ENCODE measurements around the gene PRSS21. TPM values are rescaled to one million over a fixed set of nuclear protein-coding genes. Genes with fewer than 3 reads are reported as not detected.
A peak's percentile ranks its signal among the peaks of the same experiment; 100 is the strongest.

Gene PRSS21
- polyA plus RNA-seq, 3 donors, result 2.1 to 9.0 (median 3.1) TPM

- no peak for TF ChIP-seq CTCF (IDR thresholded peaks at IDR 0.05)
- H3K4me1 Mint-ChIP-seq, result peaks cover 43% of the 10 kb centered on the region
- peaks cover 55 to 68% of the 10 kb centered on the region in 2 donors for H3K36me3 Mint-ChIP-seq
- peaks cover 32 to 37% of the 10 kb centered on the region in 2 donors for H3K4me1 ChIP-seq (ENCODE audit: control insufficient read depth in 1 of 2, insufficient read depth in 2 of 2, low read length in 2 of 2)
- H3K9me3 Mint-ChIP-seq, result peaks cover 0 to 3% (median 0%) of the 10 kb centered on the region in 7 donors
- H3K27ac Mint-ChIP-seq, result peak overlapping the region in 5 of 7 donors; percentile 58 to 86 (median 77)
- no peak overlapping the region for H3K4me2 ChIP-seq (replicated peaks; ENCODE audit: extremely low read depth, low read length, poor library complexity, severe bottlenecking)
- H3K27me3 Mint-ChIP-seq (ENCODE audit: low read depth in 3 of 3), result peaks cover 0 to 3% (median 3%) of the 10 kb centered on the region in 3 donors
- peaks cover 49 to 57% of the 10 kb centered on the region in 2 donors for H3K36me3 ChIP-seq (replicated peaks in 1 of 2; ENCODE audit: control insufficient read depth in 1 of 2, insufficient read depth in 2 of 2, low read length in 2 of 2)
- no peaks in the 10 kb centered on the region for H3K9me3 ChIP-seq (replicated peaks in 1 of 2; ENCODE audit: control insufficient read depth in 1 of 2, insufficient read depth in 1 of 2, low read length in 2 of 2)
- no peak overlapping the region for H3K9ac ChIP-seq (ENCODE audit: insufficient read depth, low read length, poor library complexity, severe bottlenecking)
- H3K27ac ChIP-seq (ENCODE audit: low read depth in 1 of 2, low read length in 2 of 2), result peak overlapping the region; percentile 51 to 71
- H4K20me1 ChIP-seq (ENCODE audit: insufficient read depth, low read length), result peaks cover 72% of the 10 kb centered on the region
- no peak overlapping the region for H3K4me3 ChIP-seq (replicated peaks in 1 of 3; ENCODE audit: low read depth in 2 of 3, low read length in 3 of 3)
- 78% methylated on average over 6 of the region's 7 CpGs for WGBS (ENCODE audit: insufficient coverage)
- no peak for DNase-seq
- H3K4me3 Mint-ChIP-seq, result no peak overlapping the region
- intact Hi-C loops (cut with micrococcal nuclease), result no loop called here
- no peaks in the 10 kb centered on the region for H3K27me3 ChIP-seq (ENCODE audit: control insufficient read depth in 2 of 2, insufficient read depth in 2 of 2, low read length in 2 of 2)
- H3K79me2 ChIP-seq (ENCODE audit: insufficient read depth, low read length), result peaks cover 46% of the 10 kb centered on the region
- H2AFZ ChIP-seq (ENCODE audit: insufficient read depth, low read depth, low read length, poor library complexity, severe bottlenecking), result no peak overlapping the region
These were observed 42.7 kb upstream of the PRSS21 start for GRCh38 chr16:2774161-2774891.

- DNase-seq, result no peak
- Mint-ChIP-seq H3K27ac (peak overlapping the region; percentile 73 to 96 (median 85)), H3K36me3 (peaks cover 46 to 59% of the 10 kb centered on the region in 2 donors), H3K4me3 (peak overlapping the region; percentile 63 to 90), H3K4me1 (peaks cover 43% of the 10 kb centered on the region), H3K27me3 (ENCODE audit: low read depth in 3 of 3) (peaks cover 0 to 4% (median 3%) of the 10 kb centered on the region in 3 donors), H3K9me3 (peaks cover 0 to 3% (median 0%) of the 10 kb centered on the region in 7 donors)
- Histone ChIP-seq H3K9me3 (replicated peaks in 1 of 2; ENCODE audit: control insufficient read depth in 1 of 2, insufficient read depth in 1 of 2, low read length in 2 of 2) (no peaks in the 10 kb centered on the region), H3K4me2 (replicated peaks; ENCODE audit: extremely low read depth, low read length, poor library complexity, severe bottlenecking) (peak overlapping the region; percentile 88), H3K36me3 (replicated peaks in 1 of 2; ENCODE audit: control insufficient read depth in 1 of 2, insufficient read depth in 2 of 2, low read length in 2 of 2) (peaks cover 40 to 48% of the 10 kb centered on the region in 2 donors), H2AFZ (ENCODE audit: insufficient read depth, low read depth, low read length, poor library complexity, severe bottlenecking) (no peak overlapping the region), H3K4me1 (ENCODE audit: control insufficient read depth in 1 of 2, insufficient read depth in 2 of 2, low read length in 2 of 2) (peaks cover 32 to 37% of the 10 kb centered on the region in 2 donors), H3K27ac (ENCODE audit: low read depth in 1 of 2, low read length in 2 of 2) (peak overlapping the region; percentile 51 to 71), H3K79me2 (ENCODE audit: insufficient read depth, low read length) (peaks cover 46% of the 10 kb centered on the region), H3K27me3 (ENCODE audit: control insufficient read depth in 2 of 2, insufficient read depth in 2 of 2, low read length in 2 of 2) (no peaks in the 10 kb centered on the region), H3K9ac (ENCODE audit: insufficient read depth, low read length, poor library complexity, severe bottlenecking) (no peak overlapping the region), H4K20me1 (ENCODE audit: insufficient read depth, low read length) (peaks cover 63% of the 10 kb centered on the region), H3K4me3 (replicated peaks in 1 of 3; ENCODE audit: low read depth in 2 of 3, low read length in 3 of 3) (peak overlapping the region in 1 of 3 experiments; percentile 88)
- TF ChIP-seq CTCF (IDR thresholded peaks at IDR 0.05), result no peak
- WGBS (ENCODE audit: insufficient coverage), result 81% methylated on average over 6 of the region's 7 CpGs
- intact Hi-C loops (cut with micrococcal nuclease), result loop anchor here in 1 of 2 donors (5.0 kb wide), 1 partner anchor 247 kb away; the partner anchor contains the start of genes HCFC1R1, THOC6 and TNFRSF12A
These were observed 41.8 kb upstream of the PRSS21 start for GRCh38 chr16:2775131-2775716.
